AG04449 (cell line): ENCODE measurements around the gene MAPK8.

Source experiments
- CTCF ChIA-PET: fragments of 350-600 bp; formaldehyde crosslinking; extraction: SDS; loops from one replicate; lab custom pipeline; 2021; ENCODE audit warnings: antibody characterized with exemption; lab: Yijun Ruan, JAX
- POLR2A ChIA-PET: fragments of 400-600, 350-600 bp; formaldehyde crosslinking; extraction: SDS; loops from one replicate; lab custom pipeline; 2020; ENCODE audit warnings: antibody characterized with exemption, inconsistent platforms; lab: Yijun Ruan, JAX
- DNase-seq: peaks from one replicate; pipeline ENCODE4 v3.0.0-alpha.2; 2010; ENCODE audit warnings: low read depth, low spot score
- H3K4me3 ChIP-seq: 2 replicates; pipeline ENCODE4 v1.5.1; 2011; ENCODE audit warnings: low read depth, mild to moderate bottlenecking, control low read depth, low read length
- TF ChIP-seq, protein P1 (sequence below): IDR thresholded peaks from one replicate; pipeline ENCODE4 v1.5.1; 2011; ENCODE audit warnings: mild to moderate bottlenecking, moderate library complexity, low read length, control low read depth, inconsistent platforms; ENCODE audit not compliant: insufficient read depth; ENCODE audit errors: missing control alignments

MAPK8 gene

GRCh38 chr10:48450741-48451466 is 144.4 kb downstream of the MAPK8 start:
- ChIA-PET CTCF (no interaction called here), POLR2A (no interaction called here)
- no peak for DNase-seq
- H3K4me3 ChIP-seq = no peak overlapping the region
- TF ChIP-seq, protein P1, sequence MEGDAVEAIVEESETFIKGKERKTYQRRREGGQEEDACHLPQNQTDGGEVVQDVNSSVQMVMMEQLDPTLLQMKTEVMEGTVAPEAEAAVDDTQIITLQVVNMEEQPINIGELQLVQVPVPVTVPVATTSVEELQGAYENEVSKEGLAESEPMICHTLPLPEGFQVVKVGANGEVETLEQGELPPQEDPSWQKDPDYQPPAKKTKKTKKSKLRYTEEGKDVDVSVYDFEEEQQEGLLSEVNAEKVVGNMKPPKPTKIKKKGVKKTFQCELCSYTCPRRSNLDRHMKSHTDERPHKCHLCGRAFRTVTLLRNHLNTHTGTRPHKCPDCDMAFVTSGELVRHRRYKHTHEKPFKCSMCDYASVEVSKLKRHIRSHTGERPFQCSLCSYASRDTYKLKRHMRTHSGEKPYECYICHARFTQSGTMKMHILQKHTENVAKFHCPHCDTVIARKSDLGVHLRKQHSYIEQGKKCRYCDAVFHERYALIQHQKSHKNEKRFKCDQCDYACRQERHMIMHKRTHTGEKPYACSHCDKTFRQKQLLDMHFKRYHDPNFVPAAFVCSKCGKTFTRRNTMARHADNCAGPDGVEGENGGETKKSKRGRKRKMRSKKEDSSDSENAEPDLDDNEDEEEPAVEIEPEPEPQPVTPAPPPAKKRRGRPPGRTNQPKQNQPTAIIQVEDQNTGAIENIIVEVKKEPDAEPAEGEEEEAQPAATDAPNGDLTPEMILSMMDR = no peak

DNA sequence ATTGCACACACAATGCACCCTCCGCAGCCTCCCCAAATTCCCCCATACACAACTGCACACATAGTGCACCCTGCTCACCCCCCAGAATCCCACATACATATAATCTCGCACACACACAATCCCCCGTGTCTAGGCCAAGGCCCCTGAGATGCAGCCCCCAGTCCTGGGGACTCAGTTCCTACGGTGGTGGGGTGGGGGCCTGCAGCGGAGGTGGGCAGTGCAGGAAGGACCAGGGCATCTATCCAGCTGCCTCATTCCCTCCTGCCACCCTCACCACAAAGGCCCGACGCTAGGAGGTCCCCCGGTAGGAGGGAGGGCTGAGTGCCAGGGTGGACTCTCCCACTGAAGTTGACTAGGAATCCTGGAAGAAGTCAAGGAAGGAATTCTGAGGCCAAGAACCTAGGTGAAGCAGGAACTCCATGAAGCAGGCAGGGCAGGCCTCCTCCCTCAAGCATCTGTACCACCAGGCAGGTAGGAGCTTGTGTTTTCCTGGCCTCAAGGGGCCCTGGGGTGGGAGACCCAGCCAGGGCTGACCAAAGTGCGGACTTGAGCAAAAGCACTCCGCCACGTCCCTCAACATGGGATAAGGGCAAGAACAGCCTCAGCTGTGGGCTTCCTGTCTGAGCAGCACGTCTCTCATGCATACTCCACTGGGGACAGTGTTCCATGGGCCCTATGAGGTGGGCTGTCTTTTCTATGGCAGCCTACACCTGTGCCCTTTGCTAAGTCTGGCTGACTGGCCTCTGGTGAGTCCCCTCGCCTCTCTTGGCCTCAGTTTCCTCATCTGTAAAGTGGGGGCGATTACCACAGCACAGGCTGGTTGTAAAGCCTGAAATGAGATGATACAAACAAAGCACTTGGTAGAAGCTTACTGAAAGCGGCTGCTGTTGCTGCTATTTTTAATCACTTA is 145.7 kb downstream of the MAPK8 start:
- DNase-seq = no peak
- TF ChIP-seq, protein P1 = no peak
- no peak overlapping the region for H3K4me3 ChIP-seq
- ChIA-PET CTCF (no interaction called here), POLR2A (no interaction called here)

DNA sequence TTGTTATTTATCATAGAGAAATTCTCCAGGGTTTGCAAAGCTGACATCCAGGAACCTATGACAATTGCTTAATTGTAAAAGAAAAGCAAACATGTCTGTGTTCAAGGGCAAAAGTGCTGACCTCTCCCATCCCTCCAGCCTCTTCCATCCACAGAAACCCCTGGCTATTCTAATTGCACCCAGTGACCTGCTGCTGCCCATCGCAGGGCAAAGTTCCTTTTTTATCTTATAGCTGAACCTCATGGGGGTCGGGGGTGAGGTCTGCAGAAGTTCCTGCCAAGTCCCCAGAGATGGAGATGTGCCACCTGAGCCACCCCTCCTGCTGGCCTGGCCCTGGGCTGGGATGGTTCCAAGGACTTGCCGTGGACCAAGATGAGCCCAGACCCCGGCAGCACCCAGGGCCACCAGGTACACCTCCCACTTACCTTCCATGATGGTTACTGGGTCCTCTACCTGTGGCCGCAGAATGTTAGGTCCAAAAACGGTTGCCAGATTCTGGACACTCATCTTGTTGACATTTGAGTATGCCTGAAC is 146.5 kb downstream of the MAPK8 start:
- no peak overlapping the region for H3K4me3 ChIP-seq
- TF ChIP-seq, protein P1 = no peak
- POLR2A ChIA-PET = no interaction called here
- DNase-seq = no peak
- CTCF ChIA-PET = interaction anchor here (0.7 to 2.3 kb wide), 2 partner anchors 11 to 70 kb away, joined by 3 to 7 read pairs; no protein-coding TSS in a partner anchor

- no peak for DNase-seq
- CTCF ChIA-PET = interaction anchor here (0.7 to 2.3 kb wide), 3 partner anchors 9 to 69 kb away, joined by 3 to 11 read pairs (median 7); no protein-coding TSS in a partner anchor
- POLR2A ChIA-PET = interaction anchor here (1.2 kb wide), 1 partner anchor 16 kb away, joined by 4 read pairs; no protein-coding TSS in a partner anchor
- TF ChIP-seq, protein P1 = no peak
- H3K4me3 ChIP-seq = no peak overlapping the region
Observed at GRCh38 chr10:48453451-48454301, 147.2 kb downstream of the MAPK8 start.

- ChIA-PET POLR2A (interaction anchor here (1.2 kb wide), 1 partner anchor 15 kb away, joined by 4 read pairs; no protein-coding TSS in a partner anchor), CTCF (interaction anchor here (1.0 to 2.3 kb wide), 3 partner anchors 9 to 11 kb away, joined by 3 to 11 read pairs (median 7); no protein-coding TSS in a partner anchor)
- DNase-seq = no peak
- TF ChIP-seq, protein P1 = no peak
- no peak overlapping the region for H3K4me3 ChIP-seq
Observed at GRCh38 chr10:48454302-48455054, 148.0 kb downstream of the MAPK8 start.
